Aorta (tissue), 5 donors: Measurements from ENCODE around the gene GPRIN1. TPM values are rescaled to one million over a fixed set of nuclear protein-coding genes. Genes with fewer than 3 reads are reported as not detected.

Experiments
- ATAC-seq: fragments of 200-7000 bp; cut with Tn5 transposase; one replicate; pipeline ENCODE4 v1.9.1; 2022; ENCODE audit warnings: moderate library complexity; ENCODE audit not compliant: low FRiP score
- DNase-seq, 2 donors: peaks; one replicate each; pipeline ENCODE4 v3.0.0-alpha.2; 2020
- H3K27ac ChIP-seq, 2 donors: one replicate each; pipeline ENCODE4 v1.5.1; 2013; ENCODE audit warnings: low read length in 2 of 2, mild to moderate bottlenecking in 2 of 2, moderate library complexity in 2 of 2, control low read depth in 1 of 2, inconsistent platforms in 1 of 2, low read depth in 1 of 2
- H3K27me3 ChIP-seq, 2 donors: one replicate each; pipeline ENCODE4 v1.6.1; 2013; ENCODE audit warnings: control low read depth in 1 of 2, low read length in 1 of 2, mild to moderate bottlenecking in 1 of 2, moderate library complexity in 1 of 2; ENCODE audit not compliant: insufficient read depth in 2 of 2, control insufficient read depth in 1 of 2
- H3K36me3 ChIP-seq, 2 donors: one replicate each; pipeline ENCODE4 v1.6.1; 2013; ENCODE audit warnings: control low read depth in 1 of 2, low read length in 1 of 2, mild to moderate bottlenecking in 1 of 2; ENCODE audit not compliant: insufficient read depth in 2 of 2, control insufficient read depth in 1 of 2
- H3K4me1 ChIP-seq, 2 donors: one replicate each; pipeline ENCODE4 v1.6.1; 2013; ENCODE audit warnings: low read length in 2 of 2, control low read depth in 1 of 2, mild to moderate bottlenecking in 1 of 2, moderate library complexity in 1 of 2; ENCODE audit not compliant: insufficient read depth in 2 of 2, control insufficient read depth in 1 of 2
- H3K4me3 ChIP-seq, 2 donors: one replicate each; pipeline ENCODE4 v1.5.1; 2013; ENCODE audit warnings: low read length in 2 of 2, control low read depth in 1 of 2, mild to moderate bottlenecking in 1 of 2
- H3K9me3 ChIP-seq: one replicate; pipeline ENCODE4 v1.6.1; 2013; ENCODE audit warnings: mild to moderate bottlenecking, low read length; ENCODE audit not compliant: control insufficient read depth
- WGBS, 2 donors: extraction: QIAGEN DNeasy Blood & Tissue Kit; methylation state at CpG; one replicate each; pipeline ENCODE4 v1.1.7; 2013; 5-methylcytosine and 5-hydroxymethylcytosine counted together
- intact Hi-C, 2 donors: fragments of 100-400 bp; cut with DNase I; formaldehyde crosslinking; loops; one replicate each; pipeline versions ENCODE4 v1.14.2 to v1.15.0; 2022
- polyA plus RNA-seq, 2 donors: library from polyadenylated mRNA; stranded (reverse); fragments of 200-250 nt; gene quantifications; one replicate each; pipeline ENCODE4 v1.2.3, GENCODE V29; 2013
- total RNA-seq, 2 donors: library from RNA; stranded (reverse); fragmentation: NEBNext Ultra II Directional; extraction: Animal tissue kit (Norgen Biotek cat#: 25700); gene quantifications; one replicate each; pipeline ENCODE4 v1.2.1, GENCODE V29; 2021
- donor health status: healthy with polysubstance abuse.
- donor health status: Bipolar disorder and iron deficiency.
- donor health status: DM: no; HTN: no; CAD: no.
- donor health status: DM: no; HTN: no; CAD: no.
- donor health status: DM: yes; HTN: yes; CAD: no.

The GPRIN1 gene
- total and polyA plus RNA-seq, 4 donors = 0.15 to 0.87 (median 0.66) TPM

DNA sequence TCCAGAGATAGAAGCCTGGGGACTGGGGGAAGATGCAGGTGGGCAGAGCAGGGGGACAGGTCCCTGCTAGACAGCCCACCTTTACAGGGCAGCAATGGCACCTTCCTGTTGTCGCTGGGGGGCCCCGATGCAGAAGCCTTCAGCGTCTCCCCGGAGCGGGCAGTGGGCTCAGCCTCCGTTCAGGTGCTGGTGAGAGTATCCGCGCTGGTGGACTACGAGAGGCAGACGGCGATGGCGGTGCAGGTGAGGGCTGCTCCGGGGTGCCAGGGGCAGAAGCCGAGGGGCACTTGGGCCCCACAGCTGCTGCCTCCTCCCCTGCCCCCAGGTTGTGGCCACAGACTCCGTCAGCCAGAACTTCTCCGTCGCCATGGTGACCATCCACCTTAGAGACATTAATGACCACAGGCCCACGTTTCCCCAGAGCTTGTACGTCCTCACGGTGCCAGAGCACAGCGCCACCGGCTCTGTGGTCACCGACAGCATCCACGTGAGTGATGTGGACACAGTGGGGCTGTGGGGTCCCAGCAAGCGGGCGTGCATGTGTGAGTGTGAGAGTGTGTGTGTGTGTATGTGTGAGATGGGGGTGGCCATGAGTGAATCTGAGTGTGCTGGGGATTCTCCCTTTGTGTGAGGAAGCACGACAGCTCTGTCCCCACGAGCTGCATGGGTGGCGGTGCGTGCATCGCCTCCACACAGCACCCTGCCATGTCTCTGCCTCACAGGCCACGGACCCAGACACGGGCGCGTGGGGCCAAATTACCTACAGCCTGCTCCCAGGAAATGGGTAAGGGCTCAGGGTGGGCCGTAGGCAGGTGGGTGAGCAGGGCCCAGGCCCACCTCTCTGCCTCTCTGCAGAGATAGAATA lies 32.4 kb downstream of the GPRIN1 start:
- no peaks in the 10 kb centered on the region for H3K9me3 ChIP-seq
- intact Hi-C loops = no loop called here
- WGBS, 2 donors = 80 to 82% methylated on average over 31 to 36 of the region's 36 CpGs

DNA sequence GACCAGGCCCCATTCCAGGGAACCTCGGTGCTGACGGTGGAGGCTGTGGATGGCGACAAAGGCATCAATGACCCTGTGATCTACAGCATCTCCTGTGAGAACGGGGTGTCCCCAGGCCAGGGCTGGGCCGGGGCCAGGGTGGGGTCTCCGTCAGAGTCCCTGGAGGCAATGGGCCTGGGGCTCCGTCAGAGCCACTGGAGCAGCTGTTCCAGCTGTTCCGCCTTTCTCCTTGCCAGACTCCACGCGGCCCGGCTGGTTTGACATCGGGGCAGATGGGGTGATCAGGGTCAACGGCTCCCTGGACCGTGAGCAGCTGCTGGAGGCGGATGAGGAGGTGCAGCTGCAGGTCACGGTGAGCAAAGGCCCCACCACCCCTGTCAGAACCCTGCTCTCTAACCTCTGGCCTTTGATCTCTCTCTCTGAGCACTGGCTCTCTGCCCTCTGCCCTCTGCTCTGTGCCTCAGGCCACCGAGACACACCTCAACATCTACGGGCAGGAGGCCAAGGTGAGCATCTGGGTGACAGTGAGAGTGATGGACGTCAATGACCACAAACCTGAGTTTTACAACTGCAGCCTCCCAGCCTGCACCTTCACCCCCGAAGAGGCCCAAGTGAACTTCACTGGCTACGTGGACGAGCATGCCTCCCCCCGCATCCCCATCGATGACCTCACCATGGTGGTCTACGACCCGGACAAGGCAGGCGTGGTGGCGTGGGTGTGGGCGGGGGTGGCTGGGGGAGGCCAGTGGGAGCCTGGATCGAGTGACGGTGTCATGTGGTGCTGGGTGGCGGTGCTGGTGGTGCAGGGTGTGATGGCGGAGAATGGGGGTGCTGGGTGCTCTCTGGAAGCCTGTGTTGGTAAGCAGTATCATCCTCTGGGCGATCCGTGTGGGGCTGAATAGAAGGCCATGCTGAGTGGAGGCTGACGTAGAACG lies 34.2 kb downstream of the GPRIN1 start:
- H3K4me1 ChIP-seq = no peaks in the 10 kb centered on the region
- intact Hi-C loops = no loop called here
- no peaks in the 10 kb centered on the region for H3K27me3 ChIP-seq
- H3K36me3 ChIP-seq = no peaks in the 10 kb centered on the region
- WGBS, 2 donors = 73 to 81% methylated on average over 34 to 37 of the region's 37 CpGs
- H3K9me3 ChIP-seq = no peaks in the 10 kb centered on the region
- no peak overlapping the region for H3K27ac ChIP-seq
- no peak for ATAC-seq
- H3K4me3 ChIP-seq = no peak overlapping the region
- peak in 1 of 2 donors; percentile 42 for DNase-seq

More for the DNA sequence above, 32.4 kb downstream of the GPRIN1 start:
- H3K4me1 ChIP-seq = no peaks in the 10 kb centered on the region
- ATAC-seq (no peak), DNase-seq (peak in 1 of 2 donors; percentile 70)
- H3K27ac ChIP-seq = no peak overlapping the region
- H3K36me3 ChIP-seq = no peaks in the 10 kb centered on the region
- H3K4me3 ChIP-seq = no peak overlapping the region
- H3K27me3 ChIP-seq = no peaks in the 10 kb centered on the region

DNA sequence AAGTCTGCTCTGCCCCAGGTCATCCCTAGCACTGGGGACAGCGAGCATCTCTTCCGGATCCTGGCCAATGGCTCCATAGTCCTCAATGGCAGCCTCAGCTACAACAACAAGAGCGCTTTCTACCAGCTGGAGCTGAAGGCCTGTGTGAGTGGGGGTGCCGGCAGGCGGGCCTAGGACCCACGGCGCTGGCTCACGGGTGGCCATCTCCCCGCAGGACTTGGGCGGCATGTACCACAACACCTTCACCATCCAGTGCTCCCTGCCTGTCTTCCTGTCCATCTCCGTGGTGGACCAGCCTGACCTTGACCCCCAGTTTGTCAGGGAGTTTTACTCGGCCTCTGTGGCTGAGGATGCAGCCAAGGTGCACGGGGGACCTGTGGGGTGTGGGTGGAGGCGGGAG lies 34.9 kb downstream of the GPRIN1 start:
- intact Hi-C loops = no loop called here
- 84 to 85% methylated on average over 12 to 14 of the region's 14 CpGs for WGBS, 2 donors

DNA sequence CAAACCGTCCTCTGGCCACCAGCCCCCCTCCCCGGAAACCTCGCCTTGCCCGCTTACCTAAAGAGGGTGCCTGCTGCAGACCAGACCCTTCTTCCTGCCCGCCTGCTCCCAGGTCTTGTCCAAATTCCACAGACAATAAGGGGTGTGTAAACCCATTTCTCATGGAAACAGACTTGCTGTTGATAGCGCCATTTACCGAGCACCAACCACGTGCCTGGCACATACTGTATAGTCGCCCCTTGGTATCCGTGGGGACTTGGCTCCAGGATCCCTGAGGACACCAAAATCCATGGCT lies 35.7 kb downstream of the GPRIN1 start:
- no peaks in the 10 kb centered on the region for H3K36me3 ChIP-seq
- intact Hi-C loops = no loop called here
- H3K27ac ChIP-seq = no peak overlapping the region
- no peak overlapping the region for H3K4me3 ChIP-seq
- no peak for DNase-seq
- no peaks in the 10 kb centered on the region for H3K27me3 ChIP-seq
- no peaks in the 10 kb centered on the region for H3K9me3 ChIP-seq
- H3K4me1 ChIP-seq = no peaks in the 10 kb centered on the region
- ATAC-seq = no peak
- WGBS, 2 donors = 48 to 52% methylated on average over 10 of the region's 10 CpGs

More for the DNA sequence above, 34.9 kb downstream of the GPRIN1 start:
- DNase-seq (peak in 1 of 2 donors; percentile 51), ATAC-seq (no peak)
- Histone ChIP-seq H3K36me3 (no peaks in the 10 kb centered on the region), H3K4me3 (no peak overlapping the region), H3K27ac (no peak overlapping the region), H3K4me1 (no peaks in the 10 kb centered on the region), H3K27me3 (no peaks in the 10 kb centered on the region), H3K9me3 (no peaks in the 10 kb centered on the region)

DNA sequence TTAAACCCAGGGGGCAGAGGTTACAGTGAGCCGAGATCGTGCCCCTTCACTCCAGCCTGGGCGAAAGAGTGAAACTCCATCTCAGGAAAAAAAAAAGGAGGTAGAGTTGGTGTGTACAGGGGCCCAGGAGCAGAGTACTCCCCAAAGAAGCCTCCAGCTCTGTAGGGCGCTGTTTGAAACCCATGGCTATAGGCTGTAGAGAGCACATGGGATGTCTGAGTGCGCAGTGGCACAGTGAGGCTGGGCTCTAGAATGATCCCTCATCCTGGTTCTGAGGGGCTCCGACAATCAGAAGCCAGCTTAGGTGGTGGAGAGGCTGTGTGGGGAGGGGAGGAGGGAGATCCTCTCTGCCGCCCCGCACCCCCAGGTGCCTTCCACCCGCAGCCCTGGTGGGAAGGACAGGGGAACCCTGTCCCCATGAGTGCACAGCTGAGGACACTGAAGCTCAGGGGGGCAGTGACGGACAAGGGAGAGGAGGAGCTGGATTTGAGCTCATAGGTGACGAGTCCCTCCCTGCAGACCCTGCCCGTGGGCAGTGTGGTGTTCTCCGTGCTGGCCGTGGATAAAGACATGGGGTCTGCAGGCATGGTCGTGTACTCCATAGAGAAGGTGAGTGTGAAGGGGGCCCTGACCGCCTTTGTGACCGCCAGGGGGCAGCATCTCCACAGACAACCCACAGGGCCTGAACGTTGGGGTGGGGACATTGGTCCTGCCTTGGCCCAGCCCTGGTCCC lies 36.2 kb downstream of the GPRIN1 start:
- intact Hi-C loops = no loop called here
- Histone ChIP-seq H3K9me3 (no peaks in the 10 kb centered on the region), H3K27ac (no peak overlapping the region), H3K4me1 (no peaks in the 10 kb centered on the region), H3K27me3 (no peaks in the 10 kb centered on the region), H3K36me3 (no peaks in the 10 kb centered on the region), H3K4me3 (no peak overlapping the region)
- WGBS, 2 donors = 34 to 36% methylated on average over 18 of the region's 18 CpGs
- ATAC-seq (peak; percentile 74), DNase-seq (peak; percentile 71 to 91)

DNA sequence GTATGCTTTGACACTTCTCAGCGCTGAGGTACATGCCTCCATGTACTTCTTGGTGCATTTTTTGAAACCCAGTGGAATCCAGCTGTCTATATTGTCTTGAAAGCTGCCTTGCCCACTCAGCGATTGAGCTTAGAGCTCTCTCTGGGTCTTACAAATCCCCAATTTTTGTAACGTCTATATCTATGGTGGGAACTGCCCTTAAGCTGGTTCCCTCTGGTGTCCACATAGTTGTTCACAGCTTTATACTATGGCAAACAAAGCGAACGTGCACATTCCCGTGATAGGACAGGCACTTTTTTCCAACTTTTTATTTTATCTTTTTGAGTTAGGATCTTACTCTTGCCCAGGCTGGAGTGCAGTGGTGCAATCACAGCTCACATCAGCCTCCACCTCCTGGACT lies 39.9 kb downstream of the GPRIN1 start:
- DNase-seq (no peak), ATAC-seq (no peak)
- Histone ChIP-seq H3K4me1 (no peaks in the 10 kb centered on the region), H3K27me3 (no peaks in the 10 kb centered on the region), H3K36me3 (no peaks in the 10 kb centered on the region), H3K27ac (no peak overlapping the region), H3K4me3 (no peak overlapping the region), H3K9me3 (no peaks in the 10 kb centered on the region)
- WGBS, 2 donors = 39 to 43% methylated on average over 6 of the region's 6 CpGs
- intact Hi-C loops = no loop called here

DNA sequence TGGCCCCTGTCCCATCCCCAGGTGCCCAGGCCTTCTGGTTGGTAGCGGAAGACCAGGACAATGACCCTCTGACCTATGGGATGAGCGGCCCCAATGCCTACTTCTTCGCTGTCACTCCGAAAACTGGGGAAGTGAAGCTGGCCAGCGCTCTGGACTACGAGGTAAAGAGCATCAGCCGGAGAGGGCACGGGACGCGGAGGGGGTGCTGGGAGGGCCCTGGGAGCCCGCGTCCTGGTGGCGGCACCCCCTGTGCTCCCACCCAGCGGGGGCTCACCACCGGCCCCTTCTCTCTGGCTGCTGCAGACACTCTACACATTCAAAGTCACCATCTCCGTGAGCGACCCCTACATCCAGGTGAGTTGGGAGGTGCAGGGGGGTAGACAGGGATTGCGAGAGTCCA lies 41.3 kb downstream of the GPRIN1 start:
- intact Hi-C loops = no loop called here
- ATAC-seq (no peak), DNase-seq (no peak)
- Histone ChIP-seq H3K27me3 (no peaks in the 10 kb centered on the region), H3K36me3 (no peaks in the 10 kb centered on the region), H3K27ac (no peak overlapping the region), H3K9me3 (no peaks in the 10 kb centered on the region), H3K4me1 (no peaks in the 10 kb centered on the region), H3K4me3 (no peak overlapping the region)
- 79 to 83% methylated on average over 18 of the region's 18 CpGs for WGBS, 2 donors

DNA sequence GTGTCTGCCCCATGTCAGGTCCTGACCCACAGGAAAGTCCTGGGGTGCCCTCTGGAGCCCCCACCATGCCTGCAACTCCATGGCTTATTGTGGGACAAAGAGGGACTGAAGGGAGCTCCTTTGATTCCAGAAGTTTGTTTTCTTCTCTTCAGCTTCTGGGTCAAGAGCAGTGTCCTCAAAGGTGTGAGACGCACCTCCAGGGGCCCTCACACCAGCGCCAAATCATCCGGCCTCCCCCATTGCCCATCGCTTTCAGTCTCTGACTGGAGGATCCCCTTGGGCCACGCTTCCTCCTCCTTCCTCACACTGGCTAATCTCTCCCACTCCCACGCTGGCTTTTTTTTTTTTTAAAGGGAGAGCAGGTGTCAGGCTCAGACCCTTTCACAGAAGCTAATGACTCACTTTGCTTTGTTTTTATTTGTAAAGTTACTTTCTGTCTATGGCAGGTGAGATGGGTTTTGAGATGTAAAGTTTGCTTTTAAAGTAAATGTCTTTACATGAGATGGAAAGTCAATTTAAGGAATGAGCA lies 44.1 kb downstream of the GPRIN1 start:
- Histone ChIP-seq H3K4me1 (no peaks in the 10 kb centered on the region), H3K27me3 (no peaks in the 10 kb centered on the region), H3K4me3 (no peak overlapping the region), H3K27ac (no peak overlapping the region), H3K9me3 (no peaks in the 10 kb centered on the region), H3K36me3 (no peaks in the 10 kb centered on the region)
- 55 to 58% methylated on average over 6 of the region's 6 CpGs for WGBS, 2 donors
- ATAC-seq (no peak), DNase-seq (no peak)
- intact Hi-C loops = no loop called here
